ENCODE results near the gene ATF4.

DNA sequence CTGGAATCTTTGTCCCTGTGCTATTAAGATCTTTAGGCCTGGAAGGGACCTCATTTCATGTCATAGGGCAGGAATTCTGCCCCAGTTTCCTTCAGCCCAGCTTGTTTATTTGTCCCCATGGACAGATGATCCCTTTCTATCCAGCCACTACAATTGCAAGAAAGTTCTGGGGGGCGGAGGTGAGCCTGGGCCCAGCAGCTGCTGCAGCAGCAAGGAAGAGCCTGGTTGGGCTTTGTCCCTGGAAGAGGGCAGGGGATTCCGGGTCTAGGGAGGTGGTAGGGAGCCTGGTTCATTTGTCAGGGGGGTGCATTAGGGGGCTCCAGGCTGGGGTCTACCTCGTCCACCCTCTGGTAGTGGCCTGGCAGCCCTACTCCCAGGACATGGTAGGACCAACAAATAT lies 33.8 kb downstream of the ATF4 start:
- TF ChIP-seq, protein P1, sequence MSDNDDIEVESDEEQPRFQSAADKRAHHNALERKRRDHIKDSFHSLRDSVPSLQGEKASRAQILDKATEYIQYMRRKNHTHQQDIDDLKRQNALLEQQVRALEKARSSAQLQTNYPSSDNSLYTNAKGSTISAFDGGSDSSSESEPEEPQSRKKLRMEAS (IDR thresholded peaks at IDR 0.05), result no peak
- TF ChIP-seq YY1 (IDR thresholded peaks at IDR 0.05; ENCODE audit: low read depth), result no peak
